Loucy (cell line): ENCODE results near the gene SCAND1.

Experiments used
- CTCF ChIP-seq: fragments of 200-600 bp; sonication (generic); conservative IDR thresholded peaks from 2 replicates; pipeline ENCODE4 v1.5.1; 2014; ENCODE audit warnings: mild to moderate bottlenecking, antibody characterized with exemption, low read length
- EZH2phosphoT487 ChIP-seq: fragments of 200-600 bp; IDR thresholded peaks from 2 replicates; pipeline ENCODE4 v1.6.1; 2018; ENCODE audit warnings: antibody characterized with exemption, mild to moderate bottlenecking, moderate library complexity, borderline replicate concordance

GRCh38 chr20:35912881-35913280 is 41.4 kb downstream of the SCAND1 start:
- TF ChIP-seq CTCF (no peak), EZH2phosphoT487 (no peak)
